Measurements from ENCODE around the gene CNPY1.
"Not testable (repeated sequence)": the region's sequence is repeated elsewhere in the genome, so short reads cannot be mapped to it uniquely, and the experiment has no call there.

Gene CNPY1

GRCh38 chr7:155521007-155521742, 25.2 kb downstream of the CNPY1 start:
- no peak for DNase-seq (ENCODE audit: low read depth)
- TF ChIP-seq CTCF (conservative IDR thresholded peaks at IDR 0.05; ENCODE audit: low read depth, low read length), result no peak

GRCh38 chr7:155520114-155520513, 26.2 kb downstream of the CNPY1 start:
- DNase-seq (ENCODE audit: low read depth), result no peak
- no peak for TF ChIP-seq CTCF (conservative IDR thresholded peaks at IDR 0.05; ENCODE audit: low read depth, low read length)
- H3K4me3 ChIP-seq (ENCODE audit: low read depth, low read length), result no peak overlapping the region

More at GRCh38 chr7:155521007-155521742, 25.2 kb downstream of the CNPY1 start:
- H3K4me3 ChIP-seq (ENCODE audit: low read depth, low read length), result no peak overlapping the region

GRCh38 chr7:155519358-155519757, 27.0 kb downstream of the CNPY1 start:
- DNase-seq (ENCODE audit: low read depth); H3K4me3 ChIP-seq (ENCODE audit: low read depth, low read length): not testable (repeated sequence)

GRCh38 chr7:155518633-155519032, 27.7 kb downstream of the CNPY1 start:
- no peak for TF ChIP-seq CTCF (conservative IDR thresholded peaks at IDR 0.05; ENCODE audit: low read depth, low read length)
- no peak overlapping the region for H3K4me3 ChIP-seq (ENCODE audit: low read depth, low read length)
- DNase-seq (ENCODE audit: low read depth), result no peak

- TF ChIP-seq CTCF (conservative IDR thresholded peaks at IDR 0.05; ENCODE audit: low read depth, low read length), result no peak
- no peak for DNase-seq (ENCODE audit: low read depth)
- H3K4me3 ChIP-seq (ENCODE audit: low read depth, low read length), result no peak overlapping the region
Observed at GRCh38 chr7:155517969-155518368, 28.4 kb downstream of the CNPY1 start.

- no peak for DNase-seq (ENCODE audit: low read depth)
- no peak overlapping the region for H3K4me3 ChIP-seq (ENCODE audit: low read depth, low read length)
- TF ChIP-seq CTCF (conservative IDR thresholded peaks at IDR 0.05; ENCODE audit: low read depth, low read length), result no peak
Observed at GRCh38 chr7:155517452-155517851, 28.9 kb downstream of the CNPY1 start.

GRCh38 chr7:155516466-155516865, 29.9 kb downstream of the CNPY1 start:
- no peak for TF ChIP-seq CTCF (conservative IDR thresholded peaks at IDR 0.05; ENCODE audit: low read depth, low read length)
- H3K4me3 ChIP-seq (ENCODE audit: low read depth, low read length), result no peak overlapping the region
- DNase-seq (ENCODE audit: low read depth), result no peak
